ENCODE measurements around the gene PCGF3. TPM values are rescaled to one million over a fixed set of nuclear protein-coding genes. Genes with fewer than 3 reads are reported as not detected.
A peak's percentile ranks its signal among the peaks of the same experiment; 100 is the strongest.
"Not testable (repeated sequence)": the region's sequence is repeated elsewhere in the genome, so short reads cannot be mapped to it uniquely, and the experiment has no call there.

The PCGF3 gene
- total RNA-seq, 4 donors from 2014 or later: 17.7 to 80.6 (median 53.4) TPM

GRCh38 chr4:687971-688853 is 17.4 kb upstream of the PCGF3 start:
- DNase-seq: no peak
- no peaks in the 10 kb centered on the region for H3K36me3 ChIP-seq
- H3K4me3 ChIP-seq: peak overlapping the region; percentile 31 to 36
- intact Hi-C loops (cut with DNase I; ENCODE audit: low total_unique reads): no loop called here
- no peaks in the 10 kb centered on the region for H3K9me3 ChIP-seq
- peaks cover 0 to 21% of the 10 kb centered on the region in 2 donors for H3K4me1 ChIP-seq
- peak overlapping the region; percentile 77 for H3K27ac ChIP-seq
- no peaks in the 10 kb centered on the region for H3K27me3 ChIP-seq
- TF ChIP-seq POLR2A (IDR thresholded peaks at IDR 0.05) (no peak), CTCF (IDR thresholded peaks at IDR 0.05) (no peak)

GRCh38 chr4:688854-689681 is 16.6 kb upstream of the PCGF3 start, which contains the start of gene SLC49A3:
TSS of gene SLC49A3 (minus strand) at chr4:689151. CDS start at chr4:689127, 24 bp downstream.
- Histone ChIP-seq H3K9me3 (no peaks in the 10 kb centered on the region), H3K4me1 (peaks cover 0 to 21% of the 10 kb centered on the region in 2 donors), H3K36me3 (no peaks in the 10 kb centered on the region), H3K4me3 (peak within 1 kb of the TSS; percentile 31 to 36), H3K27me3 (no peaks in the 10 kb centered on the region), H3K27ac (peak within 1 kb of the TSS; percentile 77)
- TF ChIP-seq CTCF (IDR thresholded peaks at IDR 0.05): no peak
- TF ChIP-seq POLR2A (IDR thresholded peaks at IDR 0.05): no peak
- no peak for DNase-seq
- intact Hi-C loops (cut with DNase I; ENCODE audit: low total_unique reads): no loop called here

- H3K9me3 ChIP-seq: no peaks in the 10 kb centered on the region
- H3K4me3 ChIP-seq: peak overlapping the region in 1 of 2 donors; percentile 36
- H3K36me3 ChIP-seq: no peaks in the 10 kb centered on the region
- no peak for DNase-seq
- no peaks in the 10 kb centered on the region for H3K27me3 ChIP-seq
- intact Hi-C loops (cut with DNase I; ENCODE audit: low total_unique reads): no loop called here
- peaks cover 0 to 21% of the 10 kb centered on the region in 2 donors for H3K4me1 ChIP-seq
- peak overlapping the region; percentile 77 for H3K27ac ChIP-seq
- no peak for TF ChIP-seq CTCF (IDR thresholded peaks at IDR 0.05)
- TF ChIP-seq POLR2A (IDR thresholded peaks at IDR 0.05): no peak
These were observed 15.9 kb upstream of the PCGF3 start for GRCh38 chr4:689723-690122.

GRCh38 chr4:692771-693554 is 12.7 kb upstream of the PCGF3 start:
- H3K27ac ChIP-seq: no peak overlapping the region

GRCh38 chr4:694341-694940 is 11.2 kb upstream of the PCGF3 start:
- H3K4me3 ChIP-seq; H3K27ac ChIP-seq; H3K27me3 ChIP-seq; DNase-seq; H3K4me1 ChIP-seq; H3K36me3 ChIP-seq; H3K9me3 ChIP-seq; intact Hi-C loops (cut with DNase I; ENCODE audit: low total_unique reads): not testable (repeated sequence)

More at GRCh38 chr4:692771-693554, 12.7 kb upstream of the PCGF3 start:
- Histone ChIP-seq H3K4me3 (no peak overlapping the region), H3K36me3 (no peaks in the 10 kb centered on the region), H3K27me3 (no peaks in the 10 kb centered on the region), H3K9me3 (no peaks in the 10 kb centered on the region), H3K4me1 (peaks cover 0 to 11% of the 10 kb centered on the region in 2 donors)
- no peak for DNase-seq
- intact Hi-C loops (cut with DNase I; ENCODE audit: low total_unique reads): no loop called here
- TF ChIP-seq POLR2A (IDR thresholded peaks at IDR 0.05) (no peak), CTCF (IDR thresholded peaks at IDR 0.05) (no peak)

All from uterus (tissue), 4 donors.